GM18858 (cell line): ENCODE data around the gene SPATA32.
"Not testable (repeated sequence)": the region's sequence is repeated elsewhere in the genome, so short reads cannot be mapped to it uniquely, and the experiment has no call there.

Experiments used
- ATAC-seq: cut with Tn5 transposase; IDR thresholded peaks from one replicate; pipeline ENCODE4 v1.9.1; 2021; ENCODE audit not compliant: unreplicated experiment

The SPATA32 gene

DNA sequence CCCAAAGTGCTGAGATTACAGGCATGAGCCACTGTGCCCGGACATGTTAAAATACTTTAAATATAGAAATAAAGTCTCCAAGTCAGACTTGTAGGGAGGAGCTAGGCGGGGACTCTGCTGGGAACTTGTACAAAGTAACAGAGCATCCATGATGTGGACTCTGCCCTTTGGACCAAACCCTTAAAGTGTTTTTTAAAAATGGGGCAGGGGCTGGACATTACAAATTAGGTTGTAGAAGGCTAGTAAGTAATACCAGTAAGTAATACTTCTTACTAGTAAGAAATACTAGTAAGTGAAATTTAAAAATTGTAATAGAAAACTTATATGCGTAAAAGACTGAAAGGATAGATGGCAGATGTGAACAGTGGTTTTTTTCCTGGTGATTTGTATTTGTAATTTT, 9.7 kb upstream of the SPATA32 start:
- no peak for ATAC-seq

GRCh38 chr17:45270828-45271418, 9.0 kb upstream of the SPATA32 start:
- no peak for ATAC-seq

GRCh38 chr17:45269912-45270311, 8.0 kb upstream of the SPATA32 start:
- no peak for ATAC-seq

DNA sequence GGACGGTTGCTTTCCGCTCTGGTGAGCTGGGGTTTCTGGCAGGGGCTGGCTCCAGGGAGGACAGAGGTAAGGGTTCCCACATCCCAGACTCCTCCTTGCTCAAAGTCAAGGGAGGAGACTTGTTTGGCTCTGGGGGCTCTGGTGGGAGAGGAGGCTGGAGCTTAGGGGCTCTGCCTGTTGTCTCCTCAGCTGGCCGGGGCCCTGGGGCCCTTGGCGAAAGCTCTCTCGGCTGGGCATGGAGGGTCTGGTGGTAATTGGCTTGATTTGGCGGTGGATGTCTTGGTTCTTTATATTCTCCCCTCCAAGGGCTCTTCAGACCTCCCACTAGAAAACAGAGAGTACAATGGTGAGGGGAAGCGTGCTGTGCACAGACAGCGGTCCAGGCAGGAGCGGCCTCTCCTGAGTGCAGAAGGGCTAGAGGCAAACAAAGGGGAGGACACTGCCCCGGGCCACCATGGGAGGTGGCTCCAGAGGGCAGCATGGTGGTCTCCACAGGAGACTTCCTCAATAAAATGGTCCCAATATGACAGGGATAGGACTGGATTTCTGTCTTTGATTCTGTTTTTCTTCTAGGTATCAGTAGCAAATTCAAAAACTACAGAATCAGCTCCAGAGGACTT, 5.7 kb upstream of the SPATA32 start:
- ATAC-seq = no peak

DNA sequence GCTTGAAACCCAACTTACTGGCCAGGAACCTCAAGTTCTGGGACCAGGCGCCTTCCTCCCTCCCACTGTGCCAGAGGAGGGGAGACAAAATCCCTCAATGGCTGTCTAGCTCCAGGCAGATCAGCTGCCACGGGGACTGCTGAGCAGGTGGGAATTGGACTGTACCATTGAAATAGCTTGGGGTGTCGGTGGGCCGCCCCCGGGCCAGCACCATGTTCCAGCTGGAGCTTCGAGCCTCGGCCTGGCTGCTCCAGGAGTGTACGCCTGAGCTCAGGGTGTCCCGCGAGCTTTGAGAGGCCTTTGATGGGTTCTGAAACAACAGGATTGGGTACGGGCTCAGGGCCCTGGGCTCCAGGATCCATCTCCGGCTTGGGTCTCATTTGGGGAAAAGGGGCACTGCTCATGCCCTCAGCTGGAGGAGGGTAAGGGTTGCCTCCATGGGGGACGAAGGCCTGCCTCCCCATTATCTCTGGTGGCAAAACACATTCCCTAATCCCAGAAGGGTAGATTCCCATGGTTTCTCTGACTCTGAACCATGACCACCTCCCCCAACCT, 4.6 kb upstream of the SPATA32 start:
- ATAC-seq = no peak

GRCh38 chr17:45265821-45266220, 3.9 kb upstream of the SPATA32 start:
- no peak for ATAC-seq

GRCh38 chr17:45264988-45265387, 3.1 kb upstream of the SPATA32 start:
- no peak for ATAC-seq

DNA sequence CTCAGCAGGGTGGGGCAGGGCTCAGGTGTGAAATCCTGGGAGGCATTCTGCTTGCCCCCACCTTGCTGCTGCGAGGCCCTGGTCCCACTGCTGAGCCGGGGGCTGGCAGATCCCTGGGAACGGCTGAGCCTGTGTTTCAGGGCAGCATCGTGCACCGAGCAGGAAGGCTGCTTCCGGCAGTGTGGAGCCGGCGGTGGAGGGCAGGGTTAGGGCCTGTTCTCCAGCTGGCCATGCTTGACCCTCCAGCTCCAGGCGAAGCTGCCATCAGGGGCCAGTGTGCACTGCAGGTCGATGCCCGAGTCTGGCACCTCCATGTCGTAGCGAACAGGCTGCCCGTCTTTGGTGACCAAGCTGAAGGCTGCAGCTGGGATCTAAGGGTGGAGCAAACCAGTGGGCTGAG, 2.5 kb upstream of the SPATA32 start:
- no peak for ATAC-seq

GRCh38 chr17:45263477-45263860, 1.6 kb upstream of the SPATA32 start:
- no peak for ATAC-seq

DNA sequence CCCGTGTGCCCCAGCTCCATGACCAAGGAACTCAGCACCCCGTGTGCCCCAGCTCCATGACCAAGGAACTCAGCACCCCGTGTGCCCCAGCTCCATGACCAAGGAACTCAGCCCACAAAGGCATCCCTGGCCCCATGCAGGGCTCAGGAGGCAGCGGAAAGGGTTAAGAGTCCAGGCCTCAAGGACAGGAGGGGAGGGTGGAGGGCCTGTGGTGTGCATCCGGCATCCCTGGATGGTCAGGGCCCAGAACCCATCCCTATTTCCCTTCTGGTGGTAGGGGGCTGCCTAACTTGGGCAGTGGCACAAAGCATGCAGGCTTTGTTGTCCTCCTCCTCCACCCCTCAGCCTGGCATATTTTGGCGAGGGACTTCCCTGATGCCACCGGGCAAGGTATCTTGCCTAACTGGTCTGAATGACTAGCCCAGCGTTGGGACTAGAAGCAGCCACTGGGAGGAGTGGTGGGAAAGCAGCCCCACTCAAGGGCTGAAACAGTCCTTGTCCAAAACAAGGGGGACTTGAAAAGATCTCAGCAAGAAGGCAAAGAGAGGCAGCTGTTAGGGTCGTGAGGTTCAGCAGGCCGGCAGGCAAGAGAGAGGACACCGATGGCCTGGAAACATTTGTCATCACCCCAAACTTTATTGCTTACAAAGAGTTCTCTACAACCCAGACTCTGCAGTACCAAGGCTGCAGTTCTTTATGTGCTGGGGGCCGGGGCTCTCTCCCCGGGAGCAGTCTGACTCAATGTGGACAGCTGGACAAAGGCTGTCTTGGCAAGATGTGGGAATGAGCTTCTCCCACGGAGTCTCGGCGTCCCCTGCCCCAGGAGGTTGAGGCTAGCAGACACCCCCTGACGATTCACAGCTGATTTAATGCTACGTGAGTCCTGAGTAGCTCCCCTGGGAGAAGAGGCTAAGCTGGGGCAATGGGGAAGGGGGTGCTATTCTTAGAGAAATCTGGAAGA, 902 bp upstream of the SPATA32 start:
- no peak for ATAC-seq

- ATAC-seq = no peak
Observed at GRCh38 chr17:45260204-45260783, 1.6 kb downstream of the SPATA32 start.

DNA sequence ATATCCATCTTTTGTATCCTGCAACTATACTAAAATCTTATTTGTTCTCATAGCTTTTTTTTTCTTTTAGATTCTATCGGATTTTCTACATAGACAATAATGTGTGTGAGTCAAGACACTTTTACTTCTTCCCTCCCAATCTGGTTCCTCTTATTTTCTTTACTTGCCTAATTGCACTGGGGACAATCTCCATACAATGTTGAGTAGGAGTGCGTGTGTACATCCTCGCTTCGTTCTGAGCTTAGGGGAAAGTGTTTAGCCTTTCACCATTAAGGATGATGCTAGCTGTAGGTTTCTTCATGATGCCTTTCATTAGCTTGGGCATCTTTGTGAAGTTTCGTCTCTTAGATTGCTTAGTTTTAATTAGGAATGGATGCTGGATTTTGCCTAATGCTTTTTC, 2.9 kb downstream of the SPATA32 start:
- no peak for ATAC-seq

- ATAC-seq = no peak
Observed at GRCh38 chr17:45257115-45257514, 4.8 kb downstream of the SPATA32 start.

DNA sequence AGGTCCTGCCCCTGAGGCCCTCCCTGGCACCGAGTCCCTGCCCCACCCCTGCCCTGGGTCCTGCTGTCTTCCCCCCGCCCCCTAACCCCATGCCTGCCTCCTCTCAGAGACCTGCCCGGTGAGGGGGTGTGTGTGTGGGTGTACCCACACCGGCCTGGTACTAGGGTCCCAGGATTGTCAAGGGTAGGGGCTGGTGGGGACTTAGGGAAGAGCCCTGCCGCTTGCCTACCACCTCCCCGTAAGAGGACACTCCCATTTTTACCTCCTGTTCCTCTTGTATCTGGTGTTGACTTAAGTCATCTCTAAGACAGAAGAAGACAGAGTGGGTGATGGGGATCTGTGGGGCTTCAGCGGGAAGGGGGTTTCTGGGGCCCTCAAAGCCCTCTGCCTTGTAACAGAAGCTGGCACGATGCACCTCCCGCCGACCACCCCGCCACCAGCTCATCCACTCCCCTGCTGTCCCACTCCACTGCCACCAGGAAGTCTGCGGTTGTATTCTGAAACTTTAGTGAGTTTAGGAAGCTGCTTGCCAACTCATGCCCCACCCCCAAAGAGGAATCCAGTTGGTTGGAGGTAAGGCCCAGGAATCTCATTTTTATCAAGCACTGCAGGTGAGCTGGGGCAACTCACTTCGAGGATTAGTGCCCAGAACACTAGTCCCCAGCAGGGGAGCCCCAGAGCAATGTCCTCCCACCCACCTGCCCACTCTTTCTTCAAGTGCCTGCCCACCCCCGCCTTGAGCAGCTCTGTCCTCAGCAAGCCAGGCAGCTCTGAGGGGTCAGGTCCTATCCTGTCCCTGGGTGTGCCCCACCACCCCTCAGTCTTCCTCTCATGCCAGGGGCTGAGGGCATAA, 5.6 kb downstream of the SPATA32 start:
- no peak for ATAC-seq

GRCh38 chr17:45255358-45255757, 6.5 kb downstream of the SPATA32 start:
- ATAC-seq = no peak

GRCh38 chr17:45253879-45254278, 8.0 kb downstream of the SPATA32 start:
- no peak for ATAC-seq

DNA sequence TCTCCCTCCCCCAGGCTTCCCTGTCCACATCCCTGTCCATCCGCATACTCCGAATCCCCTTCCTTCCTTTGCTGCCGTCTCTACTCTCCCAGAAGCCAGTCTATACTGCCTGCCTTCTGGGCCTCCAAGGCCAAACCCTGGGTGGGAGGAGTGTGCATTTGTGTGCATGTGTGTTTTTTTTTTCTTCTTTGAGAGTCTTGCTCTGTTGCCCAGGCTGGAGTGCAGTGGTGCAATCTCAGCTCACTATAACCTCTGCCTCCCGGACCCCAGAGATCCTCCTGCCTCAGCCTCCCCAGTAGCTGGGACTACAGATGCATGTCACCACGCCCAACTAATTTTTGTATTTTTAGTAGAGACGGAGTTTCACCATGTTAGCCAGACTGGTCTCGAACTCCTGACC, 8.7 kb downstream of the SPATA32 start:
- ATAC-seq = not testable (repeated sequence)

GRCh38 chr17:45251931-45252330, 10.0 kb downstream of the SPATA32 start:
- ATAC-seq = no peak

- peak; percentile 33 for ATAC-seq
Observed at GRCh38 chr17:45248132-45248957, 13.5 kb downstream of the SPATA32 start.
